GM19025 (cell line): Measurements from ENCODE around the gene C17orf114.

Experiments used
- ATAC-seq: cut with Tn5 transposase; IDR thresholded peaks from one replicate; pipeline ENCODE4 v1.9.1; 2021; ENCODE audit warnings: mild to moderate bottlenecking, low read depth, moderate library complexity; ENCODE audit not compliant: unreplicated experiment

The C17orf114 gene

GRCh38 chr17:4802228-4802627 is at the start of gene C17orf114:
C17orf114 (minus strand) TSS chr17:4802328.
- ATAC-seq = no peak

GRCh38 chr17:4851084-4851483 is 49.0 kb upstream of the C17orf114 start:
- no peak for ATAC-seq

GRCh38 chr17:4850246-4850645 is 48.1 kb upstream of the C17orf114 start:
- ATAC-seq = no peak

- no peak for ATAC-seq
These were observed 46.9 kb upstream of the C17orf114 start for GRCh38 chr17:4849011-4849536.

DNA sequence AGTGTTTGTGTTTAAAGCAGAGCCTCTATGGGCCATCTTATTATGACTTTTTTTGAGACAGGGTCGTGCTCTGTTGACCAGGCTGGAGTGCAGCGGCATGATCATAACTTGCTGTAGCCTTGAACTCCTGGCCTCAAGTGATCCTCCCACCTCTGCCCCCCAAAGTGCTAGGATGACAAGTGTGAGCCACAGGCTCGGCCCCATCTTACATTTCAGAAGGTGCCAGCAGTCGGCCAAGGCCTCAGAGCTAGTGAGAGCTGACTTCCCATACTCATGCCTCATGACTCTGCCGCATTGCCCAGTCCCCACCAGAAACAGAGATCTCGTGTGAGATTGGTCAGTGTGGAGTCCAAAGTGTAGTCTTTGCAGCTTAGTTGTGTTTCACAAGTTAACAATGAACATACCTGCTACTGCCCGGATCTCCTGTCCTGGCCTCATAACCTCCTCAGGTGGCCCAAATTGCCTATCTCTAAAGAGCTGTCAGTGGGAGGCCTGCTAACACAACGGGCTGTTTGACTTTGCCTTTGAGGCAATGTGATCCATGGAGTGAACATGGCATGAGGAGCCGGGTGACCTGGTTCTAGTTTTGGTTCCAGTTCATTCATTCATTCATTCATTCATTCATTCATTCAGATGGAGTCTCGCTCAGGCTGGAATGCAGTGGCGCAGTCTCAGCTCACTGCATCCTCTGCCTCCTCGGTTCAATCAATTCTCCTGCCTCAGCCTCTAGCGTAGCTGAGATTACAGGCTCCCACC is 44.7 kb upstream of the C17orf114 start:
- no peak for ATAC-seq

DNA sequence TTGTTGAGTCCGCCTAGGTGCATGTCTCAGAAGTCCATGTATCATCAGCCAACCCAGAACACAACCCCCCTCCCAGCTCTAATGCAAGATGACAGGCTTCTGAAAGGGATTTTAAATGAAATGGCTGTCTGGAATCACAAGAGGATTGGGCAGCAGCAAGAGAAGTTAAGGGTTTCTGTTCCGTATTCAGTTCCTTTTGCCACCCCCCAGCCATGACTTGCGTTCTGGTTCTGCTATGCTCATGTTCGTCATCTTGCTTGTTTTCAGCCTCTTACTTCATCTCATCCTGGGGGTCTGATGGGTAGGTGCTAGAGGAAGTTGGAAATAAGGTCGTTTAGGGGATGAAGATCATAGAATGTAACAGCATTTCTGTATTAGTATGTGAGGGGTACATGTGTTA is 43.0 kb upstream of the C17orf114 start:
- ATAC-seq = no peak

GRCh38 chr17:4843321-4844000 is 41.3 kb upstream of the C17orf114 start:
- no peak for ATAC-seq

DNA sequence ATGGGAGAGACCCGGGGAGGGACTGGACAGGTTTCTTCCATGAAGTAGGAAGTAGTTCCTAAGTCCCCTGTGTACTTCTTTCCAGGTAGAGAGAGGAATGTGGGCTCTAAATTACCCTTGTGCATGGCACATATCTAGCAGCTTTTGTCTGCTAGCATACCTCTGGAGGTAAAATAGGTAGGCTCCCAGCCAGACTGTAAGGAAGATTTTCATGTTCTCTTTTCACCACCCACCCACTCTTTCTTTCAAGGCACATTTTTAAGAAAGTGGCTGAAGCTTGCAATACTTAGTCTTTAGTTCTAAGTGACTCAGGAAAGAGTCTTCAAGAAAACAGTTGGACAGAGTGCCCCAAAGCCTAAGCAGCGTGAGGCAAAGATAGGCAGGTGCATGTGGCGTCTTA is 40.2 kb upstream of the C17orf114 start:
- no peak for ATAC-seq

GRCh38 chr17:4840893-4841242 is 38.7 kb upstream of the C17orf114 start:
- no peak for ATAC-seq

DNA sequence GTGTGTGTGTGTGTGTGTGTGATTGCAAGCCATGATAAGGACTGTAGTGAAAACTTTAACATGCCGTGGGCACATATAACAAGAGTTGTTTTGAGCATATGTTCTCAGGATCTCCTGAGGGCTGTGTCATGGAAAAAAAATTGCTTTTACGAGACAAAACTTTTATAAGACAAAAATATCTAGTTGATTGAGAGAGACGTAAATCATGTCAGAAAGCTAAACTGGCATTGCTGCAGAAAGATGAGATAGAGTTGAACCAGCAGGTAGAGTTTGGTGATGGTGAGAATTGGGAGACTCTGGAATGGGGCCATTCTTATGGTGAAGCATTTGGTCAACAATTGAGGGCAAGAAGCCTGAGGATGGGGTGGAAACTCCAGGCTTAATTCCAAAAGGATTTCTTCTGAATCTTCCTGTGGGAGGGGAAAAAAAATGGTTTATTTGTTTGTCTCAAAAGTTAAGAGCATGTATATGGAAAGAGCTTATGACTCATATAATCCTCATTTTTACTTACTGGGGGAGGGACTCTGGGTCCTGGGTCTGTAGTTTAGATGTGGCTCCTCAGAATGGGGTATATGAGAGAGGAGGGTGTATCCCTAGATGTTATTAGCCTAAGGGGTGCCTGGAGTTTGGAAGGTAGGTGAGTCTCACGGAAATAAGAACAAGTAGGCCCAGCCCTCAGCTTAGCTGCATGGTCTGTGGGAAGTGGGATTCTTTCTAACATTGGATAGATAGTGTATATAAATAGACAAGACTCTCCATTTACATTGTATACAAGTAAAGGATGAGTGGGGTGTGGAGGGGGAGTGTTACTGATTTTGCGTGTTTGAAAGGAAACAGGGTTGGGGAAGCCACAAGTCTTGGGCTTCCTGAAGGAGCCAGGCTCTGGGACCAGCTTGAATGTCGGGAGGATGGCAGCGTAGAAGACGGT is 38.1 kb upstream of the C17orf114 start:
- no peak for ATAC-seq

DNA sequence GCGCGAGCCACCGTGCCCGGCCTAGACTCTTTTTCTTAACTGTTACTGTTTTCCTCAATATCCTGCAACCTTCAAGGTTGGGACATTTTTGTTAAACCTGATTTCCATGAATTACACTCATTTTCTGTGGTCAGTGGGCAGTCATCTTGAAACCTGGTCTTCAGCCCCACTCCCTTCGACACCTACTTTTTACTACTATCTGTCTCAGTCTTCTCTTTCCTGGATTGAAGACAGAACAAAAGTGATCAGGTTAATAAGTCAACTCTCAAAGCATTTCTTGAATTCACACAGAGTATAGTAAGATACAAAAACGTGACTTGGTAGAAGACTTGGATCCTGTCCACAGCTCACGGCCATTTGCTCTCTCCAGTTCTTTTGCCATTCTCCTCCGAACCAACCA is 37.1 kb upstream of the C17orf114 start:
- no peak for ATAC-seq

- ATAC-seq = no peak
These were observed 36.2 kb upstream of the C17orf114 start for GRCh38 chr17:4838309-4838785.

GRCh38 chr17:4837471-4838308 is 35.6 kb upstream of the C17orf114 start:
- no peak for ATAC-seq

DNA sequence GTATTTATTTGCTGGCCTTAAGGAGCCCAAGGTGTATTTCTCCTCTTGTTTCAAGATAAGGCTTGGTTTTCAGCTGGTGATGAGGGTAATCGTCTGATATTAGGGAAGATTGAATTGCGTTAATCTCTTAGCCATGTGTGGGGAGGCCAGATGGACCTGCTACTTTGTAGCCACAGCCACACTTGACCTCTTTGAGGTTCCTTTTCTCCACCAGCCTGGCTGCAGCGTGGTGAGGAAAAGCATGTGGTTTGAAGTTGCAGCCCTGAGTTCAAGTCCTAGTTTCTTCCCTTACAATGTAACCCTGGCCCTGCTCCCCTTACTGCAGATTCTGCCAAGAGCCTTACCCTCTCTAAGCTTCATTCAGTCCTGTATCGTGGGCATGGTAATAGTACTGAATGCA is 34.1 kb upstream of the C17orf114 start:
- ATAC-seq = no peak

- ATAC-seq = no peak
These were observed 32.5 kb upstream of the C17orf114 start for GRCh38 chr17:4834681-4835020.

DNA sequence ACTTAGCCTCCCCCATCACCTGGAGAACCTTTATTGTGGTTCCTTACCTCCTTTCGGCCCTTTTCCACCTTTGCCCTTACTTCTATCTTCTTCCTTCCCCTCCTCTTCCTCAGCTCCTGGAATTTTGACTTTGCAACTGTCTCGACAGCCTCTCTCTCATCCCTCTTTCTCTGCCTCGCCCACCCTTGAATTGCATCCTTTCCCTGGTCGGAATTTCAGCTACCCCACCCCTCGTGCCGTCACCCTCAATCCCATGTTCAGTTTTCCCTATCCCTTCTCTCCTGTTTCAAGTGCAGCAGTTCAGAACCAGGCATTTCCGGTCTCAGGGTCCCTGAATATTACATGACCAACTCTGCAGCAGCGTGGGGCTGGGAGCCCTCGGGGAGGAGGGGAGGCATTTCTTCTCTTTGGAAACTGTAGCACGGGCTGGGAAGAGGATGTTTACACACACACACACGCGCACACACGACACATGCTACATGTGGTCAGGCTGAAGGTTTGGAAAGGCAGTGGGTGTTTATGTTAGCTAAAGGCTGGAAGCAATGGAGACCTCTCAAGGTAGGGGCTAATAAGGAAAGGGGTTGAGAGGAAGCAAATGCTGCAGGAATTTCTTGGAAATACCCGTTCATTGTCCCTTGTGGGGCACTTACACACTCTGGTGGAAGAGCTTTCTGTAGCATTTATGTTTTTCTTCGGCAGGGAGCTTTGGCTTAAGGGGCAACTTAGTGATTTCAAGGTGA is 32.0 kb upstream of the C17orf114 start:
- ATAC-seq = no peak

GRCh38 chr17:4833178-4833940 is 31.2 kb upstream of the C17orf114 start, which contains the start of gene MINK1:
MINK1 (plus strand) TSS chr17:4833340; CDS start chr17:4833584, 244 bp downstream.
- ATAC-seq = peak; percentile 86

DNA sequence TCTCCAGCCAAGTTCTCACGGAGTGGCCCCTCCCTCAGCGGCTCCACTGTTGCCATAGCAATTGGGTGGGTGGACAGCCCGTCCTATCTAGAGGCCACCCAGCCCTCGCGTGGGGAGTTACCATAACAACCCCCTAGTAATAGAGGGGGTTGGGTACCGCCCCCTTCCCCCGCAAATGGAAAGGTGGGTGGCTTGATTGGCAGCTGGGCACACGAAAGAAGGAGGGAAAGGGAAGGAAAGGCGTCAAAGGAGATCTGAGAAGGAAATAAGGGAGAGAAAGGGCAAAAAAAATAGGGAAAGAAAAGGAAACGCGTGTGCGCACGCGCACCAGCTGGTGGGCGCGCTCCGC is 30.7 kb upstream of the C17orf114 start:
- peak; percentile 14 for ATAC-seq

- ATAC-seq = no peak
These were observed 25.3 kb upstream of the C17orf114 start for GRCh38 chr17:4827399-4827798.
